GM19193 (cell line): ENCODE measurements around the gene JAML.

ENCODE experiments used
- POLR2A ChIP-seq: IDR thresholded peaks from 4 replicates; pipeline ENCODE4 v1.6.1; 2011; ENCODE audit not compliant: insufficient read depth, insufficient read length; ENCODE audit errors: extremely low read depth

The JAML gene

DNA sequence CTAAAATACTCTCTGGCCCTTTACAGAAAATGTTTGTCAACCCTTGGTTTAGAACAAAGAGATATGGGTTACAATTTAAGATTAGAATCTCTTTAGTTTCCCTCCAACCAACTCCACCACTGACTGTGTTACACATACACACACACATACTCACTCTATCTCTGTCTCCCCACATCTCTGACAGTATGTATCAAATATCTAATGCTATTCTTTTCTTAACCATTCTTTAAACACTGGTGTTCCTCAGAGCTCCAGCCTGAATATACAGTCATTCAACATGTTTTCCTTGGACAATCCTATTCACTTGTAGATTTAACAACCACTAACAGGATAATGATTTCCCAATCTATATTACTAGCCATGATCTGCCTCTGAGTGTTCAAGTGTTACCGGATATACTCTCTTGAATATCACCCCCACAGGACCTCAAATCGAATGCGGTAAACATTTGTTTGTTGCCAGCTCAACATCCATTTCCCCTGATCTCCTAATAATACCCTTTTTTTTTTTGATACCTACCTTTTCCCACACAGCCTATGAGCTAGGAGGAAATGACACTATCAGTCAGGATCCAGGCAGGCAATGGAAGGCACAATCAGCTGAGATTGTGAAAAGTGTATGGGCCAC lies 21.2 kb upstream of the JAML start:
- no peak for TF ChIP-seq POLR2A

DNA sequence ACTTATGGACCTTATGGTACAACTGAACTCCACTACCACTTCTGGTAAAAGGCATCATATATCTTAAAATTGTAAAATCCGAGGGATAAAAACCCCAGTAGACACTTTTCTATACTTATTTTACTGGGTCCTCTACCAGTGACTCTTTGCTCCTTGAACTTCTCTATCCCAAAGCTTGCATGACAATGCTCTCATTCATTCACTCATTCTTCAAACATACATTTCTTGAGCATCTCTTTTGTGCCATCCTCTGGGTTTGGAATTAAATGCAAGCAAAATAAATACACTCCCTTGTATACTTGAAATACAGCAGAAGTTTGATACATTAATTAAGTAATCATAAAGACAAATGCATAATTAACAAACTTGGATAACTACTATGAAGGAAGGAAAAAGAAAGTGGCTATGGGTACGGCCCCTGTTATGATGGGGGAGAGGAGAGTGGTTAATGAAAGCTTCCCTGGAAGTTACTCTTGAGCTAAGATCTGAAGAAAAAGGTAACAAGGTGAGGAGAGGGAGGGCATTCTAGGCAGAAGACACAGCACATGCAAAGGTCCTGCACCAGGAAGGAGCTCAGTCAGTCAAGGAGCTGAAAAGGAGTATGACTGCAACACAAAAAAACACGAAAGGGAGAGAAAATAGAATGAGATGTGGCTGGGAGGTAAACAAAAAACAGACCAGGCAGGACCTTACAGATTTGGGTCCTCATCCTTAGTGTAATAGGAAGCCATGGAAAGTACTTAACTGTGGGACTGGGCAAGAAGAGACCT lies 19.4 kb upstream of the JAML start:
- TF ChIP-seq POLR2A, result no peak

DNA sequence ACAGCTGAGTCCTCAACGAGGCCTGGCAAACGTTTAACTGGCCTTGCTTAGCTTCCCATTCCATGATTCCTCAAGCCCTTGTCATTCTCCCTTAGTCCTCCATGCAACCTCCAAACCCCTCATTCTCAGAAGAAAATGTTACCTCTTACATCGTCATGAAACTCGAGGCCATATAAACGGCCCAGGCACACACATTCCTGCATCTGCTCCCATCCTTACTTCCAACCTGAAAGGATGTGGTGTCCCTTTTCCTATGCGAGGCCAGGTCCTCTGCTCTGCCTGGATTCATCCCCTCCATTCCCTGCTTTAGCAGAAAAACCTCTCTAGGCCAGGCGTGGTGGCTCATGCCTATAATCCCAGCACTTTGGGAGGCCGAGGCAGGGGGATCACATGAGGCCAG lies 18.4 kb upstream of the JAML start:
- TF ChIP-seq POLR2A, result no peak

DNA sequence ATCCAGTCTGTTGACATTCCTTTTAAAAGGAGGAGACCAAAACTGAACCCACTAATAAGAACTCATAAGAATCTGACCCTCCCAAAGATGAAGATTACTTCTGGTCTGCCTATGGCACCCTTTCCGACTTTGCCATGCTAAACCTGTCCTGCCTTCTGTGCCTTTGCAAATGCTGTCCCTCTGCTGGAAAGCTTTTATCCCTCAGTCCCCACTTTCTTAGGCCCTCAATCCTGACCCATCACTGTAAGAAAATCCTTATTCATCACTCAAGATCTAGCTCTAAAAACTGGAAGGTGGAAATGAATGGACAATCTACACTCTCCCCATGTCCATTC lies 16.9 kb upstream of the JAML start:
- no peak for TF ChIP-seq POLR2A

DNA sequence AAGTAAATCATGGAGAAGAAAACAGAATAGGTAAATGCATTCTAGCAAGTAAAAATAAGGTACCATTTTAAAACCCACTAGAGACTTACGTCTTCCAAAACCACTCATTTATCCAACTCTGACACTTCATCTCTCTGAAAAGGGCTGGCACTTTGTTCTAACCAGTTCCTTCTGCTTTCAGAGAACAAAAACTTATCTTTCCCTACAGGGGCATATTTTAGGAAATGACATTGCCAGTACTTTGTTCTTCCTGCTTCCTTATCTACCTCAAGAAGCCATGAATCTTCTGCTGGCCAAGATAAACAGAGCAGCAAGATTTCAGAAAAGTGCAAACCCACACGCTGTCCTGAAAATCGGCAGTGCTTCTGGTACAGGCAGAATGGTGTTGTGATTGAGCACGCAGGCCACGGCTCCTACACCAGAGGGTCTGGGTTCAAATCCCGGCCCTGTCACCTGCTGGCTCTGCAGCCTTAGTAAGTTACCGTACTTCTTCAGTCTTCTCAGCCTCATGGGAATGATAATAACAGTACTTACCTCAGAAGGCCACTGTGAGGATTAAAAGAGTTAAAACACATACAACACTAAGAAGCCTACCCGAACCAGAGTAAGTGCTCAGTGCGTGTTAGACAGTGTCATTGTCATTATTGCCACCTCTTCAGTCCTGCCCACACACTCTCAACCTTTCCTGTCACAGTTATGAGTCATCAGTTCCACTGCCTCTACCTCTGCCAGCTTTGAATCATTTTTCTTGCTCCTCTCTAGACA lies 16.4 kb upstream of the JAML start:
- no peak for TF ChIP-seq POLR2A

DNA sequence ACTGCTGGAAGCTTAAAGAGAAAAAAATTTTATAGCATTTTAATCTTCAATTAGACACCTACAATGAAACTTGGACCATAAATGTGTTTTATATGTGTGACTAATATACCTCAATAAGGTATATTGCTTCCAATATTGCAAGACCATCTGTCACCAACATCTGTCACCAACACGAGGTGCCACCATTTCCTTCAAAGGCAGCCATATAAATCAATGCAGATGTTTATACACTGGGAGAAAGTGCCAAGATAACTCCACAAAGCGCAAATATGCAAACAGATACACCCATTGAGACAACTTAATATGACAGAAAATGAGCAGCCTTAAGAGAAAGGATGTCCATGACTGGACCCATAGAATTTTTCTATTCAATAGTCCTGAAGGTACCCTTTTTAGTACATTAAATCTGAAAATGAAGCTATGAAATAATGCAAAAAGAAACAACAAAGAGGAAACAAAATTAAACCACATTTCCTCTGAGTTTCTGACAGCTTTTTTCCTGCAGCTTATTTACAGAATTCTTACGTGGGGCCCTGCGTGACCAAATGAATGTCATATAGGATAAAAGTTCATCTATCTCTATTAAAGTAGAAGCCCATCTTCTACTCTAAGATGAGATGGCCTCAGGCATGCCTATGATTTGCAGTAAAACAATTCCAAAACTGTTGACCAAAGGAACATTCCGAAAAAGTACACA lies 14.8 kb upstream of the JAML start:
- no peak for TF ChIP-seq POLR2A

DNA sequence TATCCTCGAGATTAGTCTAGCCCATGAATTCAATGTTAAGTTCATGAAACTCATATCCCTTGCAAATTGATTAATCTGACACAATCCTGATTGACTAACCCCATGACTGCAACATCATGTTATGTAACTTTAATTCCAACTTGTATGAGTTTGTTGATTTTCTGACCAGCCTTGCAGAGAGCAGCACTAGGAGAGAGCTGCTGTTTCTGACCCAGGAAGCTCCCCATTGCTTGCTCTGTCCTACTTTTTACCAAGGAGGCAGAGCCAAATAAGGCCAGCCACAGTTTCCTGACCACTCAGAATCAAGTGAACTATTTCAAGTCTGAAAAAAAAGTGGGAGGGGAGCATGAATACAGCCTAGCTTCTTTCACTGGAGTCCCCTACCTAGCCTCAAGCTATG lies 14.1 kb upstream of the JAML start:
- no peak for TF ChIP-seq POLR2A

DNA sequence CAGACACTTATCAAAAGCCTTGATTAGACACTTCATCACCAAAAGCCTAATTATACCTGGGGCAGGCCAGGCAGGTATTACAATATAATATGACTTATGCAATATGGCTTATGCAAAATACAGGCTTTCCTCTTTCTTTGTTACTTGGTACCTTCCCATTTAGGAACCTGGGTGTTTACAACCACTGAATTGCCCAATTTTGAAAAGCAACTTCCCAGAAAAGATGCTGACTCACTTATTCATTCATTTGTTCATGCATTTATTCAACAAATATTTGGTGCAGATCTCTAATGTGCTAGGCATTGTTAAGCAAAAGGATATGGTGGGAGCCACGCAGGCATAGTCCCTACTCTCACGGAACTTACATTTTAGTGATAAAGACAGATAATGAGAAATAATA lies 13.6 kb upstream of the JAML start:
- TF ChIP-seq POLR2A, result no peak

DNA sequence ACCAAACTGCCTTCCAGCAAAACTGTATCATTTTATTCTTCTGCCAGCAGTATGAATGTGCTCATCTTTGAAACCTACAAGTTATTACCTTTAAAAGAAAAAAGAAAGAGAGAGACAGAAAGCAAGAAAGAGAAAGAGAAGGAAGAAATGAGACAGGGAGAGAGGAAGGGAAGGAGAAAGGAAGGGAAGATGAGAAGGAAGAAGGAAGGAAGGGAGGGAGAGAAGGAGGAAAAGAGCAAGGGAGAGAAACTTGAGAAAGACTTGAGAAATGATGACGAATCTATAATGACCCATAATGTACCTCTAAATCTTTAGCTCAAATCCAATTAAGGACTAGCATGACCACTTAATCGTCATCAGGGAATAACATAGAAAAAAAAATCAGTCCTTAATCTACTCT lies 11.4 kb upstream of the JAML start:
- TF ChIP-seq POLR2A, result no peak

DNA sequence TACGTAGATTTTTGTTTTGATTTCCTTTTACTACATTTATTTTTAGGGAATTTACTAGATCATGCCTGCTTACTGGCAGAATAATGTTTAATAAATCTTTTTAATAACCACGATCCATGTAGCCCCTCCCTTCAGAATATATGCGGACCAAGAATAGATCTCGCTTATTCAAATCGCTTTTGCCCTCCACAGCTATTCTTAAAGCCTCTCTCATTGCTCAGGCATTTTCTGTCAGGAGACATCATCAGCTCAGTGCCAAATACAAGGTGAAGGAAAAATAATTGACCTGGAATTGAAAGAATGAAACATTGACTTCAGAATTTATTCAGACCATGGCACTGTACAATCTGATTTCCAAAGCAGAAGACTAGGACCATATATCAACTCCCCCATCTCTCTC lies 10.0 kb upstream of the JAML start:
- TF ChIP-seq POLR2A, result no peak

DNA sequence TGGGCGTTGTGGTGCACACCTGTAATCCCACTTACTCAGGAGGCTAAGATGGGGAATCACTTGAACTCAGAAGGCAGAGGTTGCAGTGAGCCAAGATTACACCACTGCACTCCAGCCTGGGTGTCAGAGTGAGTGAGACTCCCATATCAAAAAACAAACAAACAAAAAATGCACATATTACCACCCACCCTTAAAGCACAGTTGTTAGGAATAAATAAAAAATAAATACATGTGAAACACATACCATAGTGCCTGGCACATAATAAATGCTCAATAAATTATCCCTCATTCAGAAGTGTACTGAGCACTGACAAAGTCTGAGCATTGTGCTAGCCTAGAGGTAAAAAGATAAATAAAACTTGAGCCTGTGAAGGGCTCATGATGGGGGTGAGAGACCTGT lies 9.0 kb upstream of the JAML start:
- TF ChIP-seq POLR2A, result no peak

DNA sequence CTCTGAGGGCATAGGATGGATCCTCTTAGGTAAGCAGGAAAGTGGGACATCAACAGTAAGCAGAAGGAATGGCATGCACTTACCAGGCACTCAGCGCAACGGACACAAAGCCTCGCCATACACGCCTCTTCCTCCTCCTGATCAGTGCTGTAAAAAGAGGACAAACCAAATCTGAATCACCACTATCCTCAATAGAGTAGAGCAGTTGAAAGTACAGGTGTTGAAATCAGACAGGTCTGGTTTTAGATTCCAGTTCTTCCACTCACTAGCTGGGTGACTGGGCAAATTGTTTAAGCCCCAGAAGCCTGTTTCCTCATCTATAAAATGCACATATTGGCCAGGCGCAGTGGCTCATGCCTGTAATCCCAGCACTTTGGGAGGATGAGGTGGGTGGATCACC lies 8.6 kb upstream of the JAML start:
- no peak for TF ChIP-seq POLR2A

DNA sequence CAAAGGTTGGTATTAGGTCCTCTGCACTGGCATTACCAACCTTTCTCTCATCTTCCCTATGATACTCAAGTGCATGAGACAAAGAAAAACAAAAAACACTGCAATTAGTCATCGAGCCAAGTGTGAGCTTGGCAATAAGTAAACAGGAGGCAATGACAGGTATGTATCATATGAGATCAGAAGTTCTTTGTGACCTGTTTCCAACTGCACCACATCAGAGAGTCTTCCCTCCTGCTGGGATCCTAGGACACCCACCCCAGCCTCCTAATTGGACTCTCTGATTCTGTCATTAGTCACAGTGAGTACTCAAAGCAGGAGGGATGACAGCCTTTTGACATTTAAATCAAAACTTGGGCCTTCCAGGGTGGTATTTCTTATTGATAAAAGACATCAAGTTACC lies 7.8 kb upstream of the JAML start:
- TF ChIP-seq POLR2A, result no peak

DNA sequence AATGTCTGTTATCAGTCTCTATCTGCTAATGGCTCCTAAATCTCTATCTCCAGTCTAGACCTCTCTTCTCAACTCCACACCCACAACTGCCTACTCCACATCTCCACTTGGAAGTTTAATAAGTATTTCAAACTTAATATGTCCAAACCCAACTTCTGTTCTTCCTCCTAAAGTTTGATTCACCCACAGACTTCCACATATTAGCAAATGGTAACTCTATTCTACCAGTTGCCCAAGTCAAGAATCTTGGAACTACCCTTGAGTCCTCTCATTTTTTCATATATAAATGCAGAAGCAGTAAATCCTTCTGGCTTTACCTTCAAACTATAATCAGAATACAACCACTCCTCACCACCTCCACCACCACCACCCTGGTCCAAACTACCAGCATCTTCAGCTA lies 6.7 kb upstream of the JAML start:
- no peak for TF ChIP-seq POLR2A

DNA sequence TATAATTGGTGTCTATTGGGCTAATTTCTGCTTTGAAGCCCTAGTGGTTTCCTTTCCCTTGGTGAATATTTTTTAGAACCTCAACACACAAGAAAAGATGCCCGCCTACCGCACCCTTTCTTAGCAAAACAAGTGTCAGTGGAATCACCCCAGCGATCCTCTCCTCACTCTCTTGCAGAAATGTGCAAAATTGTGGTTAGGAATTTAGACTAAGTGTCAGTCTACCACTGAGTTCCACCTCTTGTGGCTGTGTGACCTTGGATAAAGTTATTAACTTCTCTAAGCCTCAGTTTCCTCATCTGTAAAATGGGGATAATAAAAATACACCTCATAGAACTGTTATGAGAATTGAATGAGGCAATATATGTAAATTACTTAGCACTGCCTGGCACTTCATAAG lies 5.3 kb upstream of the JAML start:
- TF ChIP-seq POLR2A, result no peak
